Measurements from ENCODE around the gene TP73. TPM values are rescaled to one million over a fixed set of nuclear protein-coding genes. Genes with fewer than 3 reads are reported as not detected.

Gene TP73
- total RNA-seq, 5 donors from 2014 or later (not counting 1 experiment from before 2014, with no cell fraction given): 0.12 to 0.21 (median 0.18) TPM; not detected in 1

- H3K27me3 ChIP-seq (replicated peaks in 1 of 2; ENCODE audit: control insufficient read depth in 2 of 2, extremely low read depth in 1 of 2, insufficient read depth in 2 of 2, low read length in 1 of 2): peaks cover 0 to 31% of the 10 kb centered on the region in 2 experiments
- Mint-ChIP-seq H3K36me3 (no peaks in the 10 kb centered on the region), H3K27me3 (peaks cover 0 to 7% of the 10 kb centered on the region in 2 donors), H3K9me3 (no peaks in the 10 kb centered on the region), H3K4me1 (peaks cover 17 to 19% (median 18%) of the 10 kb centered on the region in 3 donors), H3K4me3 (no peak overlapping the region), H3K27ac (no peak overlapping the region)
- no peak overlapping the region for H3K27ac ChIP-seq (ENCODE audit: low read length)
- no peaks in the 10 kb centered on the region for H3K9me3 ChIP-seq
- ChIA-PET CTCF (no interaction called here), POLR2A (no interaction called here)
- 75% methylated on average over 2 of the region's 6 CpGs for whole genome bisulfite sequencing (ENCODE audit: insufficient coverage)
- H3K36me3 ChIP-seq (ENCODE audit: control insufficient read depth in 2 of 2, extremely low read depth in 1 of 2, insufficient read depth in 1 of 2, low read length in 1 of 2): no peaks in the 10 kb centered on the region
- ATAC-seq (replicated peaks in 1 of 4) (no peak), DNase-seq (no peak)
- H3K4me1 ChIP-seq (ENCODE audit: control insufficient read depth in 1 of 2, extremely low read depth in 1 of 2, insufficient read depth in 2 of 2, low read length in 2 of 2): peaks cover 2 to 19% of the 10 kb centered on the region in 2 experiments
- no peak overlapping the region for H3K4me3 ChIP-seq (ENCODE audit: control insufficient read depth in 1 of 2, extremely low read depth in 1 of 2, low read length in 1 of 2)
These were observed 98.4 kb downstream of the TP73 start for GRCh38 chr1:3750741-3751140.

GRCh38 chr1:3752400-3752945, 100.2 kb downstream of the TP73 start, which contains the start of gene CCDC27:
Gene CCDC27 (plus strand): TSS chr1:3752450. CDS start chr1:3752482, 32 bp downstream.
- 78% methylated on average over 17 of the region's 17 CpGs for WGBS (ENCODE audit: insufficient coverage)
- no peak for ATAC-seq (replicated peaks in 1 of 4)
- H3K4me3 Mint-ChIP-seq: no peak within 1 kb of the TSS
- H3K4me1 ChIP-seq (ENCODE audit: control insufficient read depth in 1 of 2, extremely low read depth in 1 of 2, insufficient read depth in 2 of 2, low read length in 2 of 2): peaks cover 2 to 8% of the 10 kb centered on the region in 2 experiments
- H3K27ac ChIP-seq (ENCODE audit: low read length): no peak within 1 kb of the TSS
- no peak within 1 kb of the TSS for H3K27ac Mint-ChIP-seq
- peaks cover 0 to 14% of the 10 kb centered on the region in 2 donors for H3K27me3 Mint-ChIP-seq
- H3K9me3 ChIP-seq: no peaks in the 10 kb centered on the region
- CTCF ChIA-PET: no interaction called here
- no peak within 1 kb of the TSS for H3K4me3 ChIP-seq (ENCODE audit: control insufficient read depth in 1 of 2, extremely low read depth in 1 of 2, low read length in 1 of 2)
- peaks cover 9 to 10% (median 10%) of the 10 kb centered on the region in 3 donors for H3K4me1 Mint-ChIP-seq
- H3K36me3 Mint-ChIP-seq: no peaks in the 10 kb centered on the region
- DNase-seq: no peak
- no peaks in the 10 kb centered on the region for H3K36me3 ChIP-seq (ENCODE audit: control insufficient read depth in 2 of 2, extremely low read depth in 1 of 2, insufficient read depth in 1 of 2, low read length in 1 of 2)
- H3K9me3 Mint-ChIP-seq: no peaks in the 10 kb centered on the region
- peaks cover 0 to 43% of the 10 kb centered on the region in 2 experiments for H3K27me3 ChIP-seq (replicated peaks in 1 of 2; ENCODE audit: control insufficient read depth in 2 of 2, extremely low read depth in 1 of 2, insufficient read depth in 2 of 2, low read length in 1 of 2)
- POLR2A ChIA-PET: no interaction called here

GRCh38 chr1:3753656-3754454, 101.5 kb downstream of the TP73 start:
- Histone ChIP-seq H3K9me3 (no peaks in the 10 kb centered on the region), H3K27ac (ENCODE audit: low read length) (no peak overlapping the region), H3K4me3 (ENCODE audit: control insufficient read depth in 1 of 2, extremely low read depth in 1 of 2, low read length in 1 of 2) (no peak overlapping the region), H3K27me3 (replicated peaks in 1 of 2; ENCODE audit: control insufficient read depth in 2 of 2, extremely low read depth in 1 of 2, insufficient read depth in 2 of 2, low read length in 1 of 2) (peaks cover 0 to 49% of the 10 kb centered on the region in 2 experiments), H3K36me3 (ENCODE audit: control insufficient read depth in 2 of 2, extremely low read depth in 1 of 2, insufficient read depth in 1 of 2, low read length in 1 of 2) (no peaks in the 10 kb centered on the region), H3K4me1 (ENCODE audit: control insufficient read depth in 1 of 2, extremely low read depth in 1 of 2, insufficient read depth in 2 of 2, low read length in 2 of 2) (no peaks in the 10 kb centered on the region)
- Mint-ChIP-seq H3K4me3 (no peak overlapping the region), H3K27me3 (peaks cover 0 to 14% of the 10 kb centered on the region in 2 donors), H3K27ac (no peak overlapping the region), H3K4me1 (no peaks in the 10 kb centered on the region), H3K9me3 (no peaks in the 10 kb centered on the region), H3K36me3 (no peaks in the 10 kb centered on the region)
- CTCF ChIA-PET: interaction anchor here in 1 of 2 donors (0.7 kb wide), 1 partner anchor 32 kb away, joined by 12 read pairs; no protein-coding TSS in a partner anchor
- DNase-seq (no peak), ATAC-seq (replicated peaks in 1 of 4) (no peak)
- POLR2A ChIA-PET: no interaction called here
- WGBS (ENCODE audit: insufficient coverage): 87% methylated on average over 18 of the region's 20 CpGs

DNA sequence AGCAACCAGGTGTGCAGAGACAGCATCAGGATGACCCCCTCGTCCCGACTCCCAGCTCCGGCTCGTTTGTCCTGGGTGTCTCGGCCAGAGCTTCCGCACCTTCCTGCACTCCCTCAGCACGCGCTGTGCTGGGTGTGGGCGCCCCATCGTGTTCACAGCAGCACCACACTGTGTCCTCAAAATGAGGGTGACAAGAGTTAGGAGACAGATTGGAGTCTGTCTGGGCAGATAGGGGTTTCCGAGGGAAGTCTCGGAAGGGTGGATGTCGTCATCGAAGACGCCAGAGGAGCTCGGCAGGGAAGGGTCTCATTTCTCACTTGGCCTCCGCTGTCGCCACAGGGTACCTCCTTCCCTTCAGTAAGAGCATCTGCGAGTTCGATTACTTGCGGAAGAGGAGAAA, 104.1 kb downstream of the TP73 start:
- Mint-ChIP-seq H3K4me1 (no peaks in the 10 kb centered on the region), H3K27ac (no peak overlapping the region), H3K27me3 (peaks cover 22 to 33% of the 10 kb centered on the region in 2 donors), H3K4me3 (no peak overlapping the region), H3K9me3 (peaks cover 0 to 5% (median 4%) of the 10 kb centered on the region in 3 donors), H3K36me3 (no peaks in the 10 kb centered on the region)
- Histone ChIP-seq H3K9me3 (no peaks in the 10 kb centered on the region), H3K27ac (ENCODE audit: low read length) (no peak overlapping the region), H3K36me3 (ENCODE audit: control insufficient read depth in 2 of 2, extremely low read depth in 1 of 2, insufficient read depth in 1 of 2, low read length in 1 of 2) (no peaks in the 10 kb centered on the region), H3K4me3 (ENCODE audit: control insufficient read depth in 1 of 2, extremely low read depth in 1 of 2, low read length in 1 of 2) (no peak overlapping the region), H3K27me3 (replicated peaks in 1 of 2; ENCODE audit: control insufficient read depth in 2 of 2, extremely low read depth in 1 of 2, insufficient read depth in 2 of 2, low read length in 1 of 2) (peaks cover 0 to 63% of the 10 kb centered on the region in 2 experiments), H3K4me1 (ENCODE audit: control insufficient read depth in 1 of 2, extremely low read depth in 1 of 2, insufficient read depth in 2 of 2, low read length in 2 of 2) (no peaks in the 10 kb centered on the region)
- 78% methylated on average over 21 of the region's 21 CpGs for WGBS (ENCODE audit: insufficient coverage)
- POLR2A ChIA-PET: interaction anchor here in 1 of 2 donors (0.6 kb wide), 1 partner anchor 272 kb away, joined by 4 read pairs; no protein-coding TSS in a partner anchor
- CTCF ChIA-PET: interaction anchor here in 1 of 2 donors (0.6 kb wide), 1 partner anchor 272 kb away, joined by 3 read pairs; no protein-coding TSS in a partner anchor
- DNase-seq (no peak), ATAC-seq (replicated peaks in 1 of 4) (no peak)

GRCh38 chr1:3759164-3759563, 106.8 kb downstream of the TP73 start:
- POLR2A ChIA-PET: interaction anchor here in 1 of 2 donors (0.8 kb wide), 1 partner anchor 10 kb away, joined by 3 read pairs; no protein-coding TSS in a partner anchor
- Histone ChIP-seq H3K4me1 (ENCODE audit: control insufficient read depth in 1 of 2, extremely low read depth in 1 of 2, insufficient read depth in 2 of 2, low read length in 2 of 2) (no peaks in the 10 kb centered on the region), H3K27ac (ENCODE audit: low read length) (no peak overlapping the region), H3K9me3 (no peaks in the 10 kb centered on the region), H3K4me3 (ENCODE audit: control insufficient read depth in 1 of 2, extremely low read depth in 1 of 2, low read length in 1 of 2) (no peak overlapping the region), H3K27me3 (replicated peaks in 1 of 2; ENCODE audit: control insufficient read depth in 2 of 2, extremely low read depth in 1 of 2, insufficient read depth in 2 of 2, low read length in 1 of 2) (peaks cover 0 to 65% of the 10 kb centered on the region in 2 experiments), H3K36me3 (ENCODE audit: control insufficient read depth in 2 of 2, extremely low read depth in 1 of 2, insufficient read depth in 1 of 2, low read length in 1 of 2) (no peaks in the 10 kb centered on the region)
- no peaks in the 10 kb centered on the region for H3K36me3 Mint-ChIP-seq
- CTCF ChIA-PET: interaction anchor here in 1 of 2 donors (0.8 kb wide), 1 partner anchor 145 kb away, joined by 3 read pairs; no protein-coding TSS in a partner anchor
- WGBS (ENCODE audit: insufficient coverage): no CpG with 5 or more reads among the region's 6 CpGs
- DNase-seq (no peak), ATAC-seq (replicated peaks in 1 of 4) (no peak)
- H3K9me3 Mint-ChIP-seq: peaks cover 0 to 5% (median 4%) of the 10 kb centered on the region in 3 donors
- H3K27me3 Mint-ChIP-seq: peaks cover 23 to 34% of the 10 kb centered on the region in 2 donors
- no peak overlapping the region for H3K4me3 Mint-ChIP-seq
- no peak overlapping the region for H3K27ac Mint-ChIP-seq
- no peaks in the 10 kb centered on the region for H3K4me1 Mint-ChIP-seq

GRCh38 chr1:3759796-3760195, 107.5 kb downstream of the TP73 start:
- ATAC-seq (replicated peaks in 1 of 4) (no peak), DNase-seq (no peak)
- H3K27ac Mint-ChIP-seq: no peak overlapping the region
- H3K4me3 Mint-ChIP-seq: no peak overlapping the region
- Histone ChIP-seq H3K27me3 (replicated peaks in 1 of 2; ENCODE audit: control insufficient read depth in 2 of 2, extremely low read depth in 1 of 2, insufficient read depth in 2 of 2, low read length in 1 of 2) (peaks cover 0 to 62% of the 10 kb centered on the region in 2 experiments), H3K36me3 (ENCODE audit: control insufficient read depth in 2 of 2, extremely low read depth in 1 of 2, insufficient read depth in 1 of 2, low read length in 1 of 2) (no peaks in the 10 kb centered on the region), H3K9me3 (no peaks in the 10 kb centered on the region), H3K27ac (ENCODE audit: low read length) (no peak overlapping the region), H3K4me3 (ENCODE audit: control insufficient read depth in 1 of 2, extremely low read depth in 1 of 2, low read length in 1 of 2) (no peak overlapping the region), H3K4me1 (ENCODE audit: control insufficient read depth in 1 of 2, extremely low read depth in 1 of 2, insufficient read depth in 2 of 2, low read length in 2 of 2) (no peaks in the 10 kb centered on the region)
- CTCF ChIA-PET: no interaction called here
- H3K36me3 Mint-ChIP-seq: no peaks in the 10 kb centered on the region
- H3K9me3 Mint-ChIP-seq: peaks cover 0 to 5% (median 4%) of the 10 kb centered on the region in 3 donors
- H3K4me1 Mint-ChIP-seq: no peaks in the 10 kb centered on the region
- POLR2A ChIA-PET: no interaction called here
- peaks cover 23 to 34% of the 10 kb centered on the region in 2 donors for H3K27me3 Mint-ChIP-seq
- 50% methylated on average over 2 of the region's 6 CpGs for WGBS (ENCODE audit: insufficient coverage)
